Hepatocyte (in vitro differentiated cells): ENCODE results near the gene PCDHGA7. TPM values are rescaled to one million over a fixed set of nuclear protein-coding genes. Genes with fewer than 3 reads are reported as not detected.

ENCODE experiments used
- DNase-seq: peaks from one replicate; pipeline ENCODE4 v3.0.0-alpha.2; 2016; ENCODE audit warnings: low spot score
- H2AFZ ChIP-seq: fragments of 200-600 bp; sonication (generic); 2 replicates; pipeline ENCODE4 v1.6.0; 2016; ENCODE audit warnings: antibody characterized with exemption, mild to moderate bottlenecking
- H3K27ac ChIP-seq: fragments of 200-600 bp; sonication (generic); 2 replicates; pipeline ENCODE4 v1.5.1; 2016; ENCODE audit warnings: mild to moderate bottlenecking
- H3K27me3 ChIP-seq: fragments of 200-600 bp; sonication (generic); 2 replicates; pipeline ENCODE4 v1.6.1; 2016
- H3K36me3 ChIP-seq: fragments of 200-600 bp; sonication (generic); replicated peaks from 2 replicates; pipeline ENCODE4 v1.5.1; 2016; ENCODE audit warnings: low read depth; ENCODE audit not compliant: insufficient read depth
- H3K4me1 ChIP-seq: fragments of 200-600 bp; sonication (generic); 2 replicates; pipeline ENCODE4 v1.5.1; 2016; ENCODE audit warnings: mild to moderate bottlenecking, moderate library complexity; ENCODE audit not compliant: insufficient read depth
- H3K4me2 ChIP-seq: fragments of 200-600 bp; sonication (generic); 2 replicates; pipeline ENCODE4 v1.6.0; 2016
- H3K4me3 ChIP-seq: fragments of 200-600 bp; sonication (generic); 2 replicates; pipeline ENCODE4 v1.5.1; 2016; ENCODE audit warnings: mild to moderate bottlenecking
- H3K79me2 ChIP-seq: fragments of 200-600 bp; sonication (generic); 2 replicates; pipeline ENCODE4 v1.6.0; 2017; ENCODE audit warnings: mild to moderate bottlenecking
- H3K9me2 ChIP-seq: fragments of 200-600 bp; sonication (generic); replicated peaks from 2 replicates; pipeline ENCODE4 v1.6.0; 2017; ENCODE audit warnings: mild to moderate bottlenecking; ENCODE audit not compliant: insufficient read depth
- H3K9me3 ChIP-seq: fragments of 200-600 bp; sonication (generic); 2 replicates; pipeline ENCODE4 v1.5.1; 2016; ENCODE audit warnings: low read depth, mild to moderate bottlenecking
- H4K20me1 ChIP-seq: fragments of 200-600 bp; sonication (generic); 2 replicates; pipeline ENCODE4 v1.6.0; 2016; ENCODE audit warnings: mild to moderate bottlenecking; ENCODE audit not compliant: insufficient read depth, poor library complexity, severe bottlenecking
- CTCF ChIP-seq: fragments of 200-600 bp; sonication (generic); IDR thresholded peaks from 2 replicates; pipeline ENCODE4 v1.5.1; 2016; ENCODE audit warnings: antibody characterized with exemption, mild to moderate bottlenecking; ENCODE audit not compliant: poor library complexity
- EZH2 ChIP-seq: fragments of 200-600 bp; sonication (generic); IDR thresholded peaks from 2 replicates; pipeline ENCODE4 v1.6.1; 2016; ENCODE audit warnings: antibody characterized with exemption, mild to moderate bottlenecking, borderline replicate concordance
- EZH2phosphoT487 ChIP-seq: fragments of 200-600 bp; sonication (generic); IDR thresholded peaks from one replicate; pipeline ENCODE4 v1.6.1; 2018; ENCODE audit warnings: antibody characterized with exemption, mild to moderate bottlenecking, low read depth, moderate library complexity; ENCODE audit not compliant: unreplicated experiment, severe bottlenecking
- WGBS: methylation state at CpG from one replicate; pipeline ENCODE4 v1.1.6; 2016; ENCODE audit warnings: low lambda C conversion rate; ENCODE audit errors: missing lambda C conversion rate; 5-methylcytosine and 5-hydroxymethylcytosine counted together
- polyA plus RNA-seq: library from polyadenylated mRNA; unstranded; fragments of >200 nt; fragmentation: Nextera tagmentation; extraction: Ambion mirVana; gene quantifications from 2 replicates; pipeline ENCODE4 v1.2.1, GENCODE V29; 2016
- total RNA-seq: library from RNA; depleted of rRNA; stranded (reverse); fragments of >200 nt; gene quantifications from 2 replicates; pipeline ENCODE4 v1.2.3, GENCODE V29; 2014

The PCDHGA7 gene
- total and polyA plus RNA-seq, 2 experiments from 2014 or later, result 0.10 TPM; not detected in 1

- WGBS, result 96% methylated on average over 15 of the region's 15 CpGs
- TF ChIP-seq CTCF, result no peak
- TF ChIP-seq EZH2phosphoT487, result no peak
- TF ChIP-seq EZH2, result no peak
- no peaks in the 10 kb centered on the region for H3K36me3 ChIP-seq
- H3K4me1 ChIP-seq, result no peaks in the 10 kb centered on the region
- no peaks in the 10 kb centered on the region for H3K9me2 ChIP-seq
- H3K27me3 ChIP-seq, result no peaks in the 10 kb centered on the region
- H3K9me3 ChIP-seq, result peaks cover 44% of the 10 kb centered on the region
- no peak overlapping the region for H3K4me3 ChIP-seq
- H3K4me2 ChIP-seq, result no peak overlapping the region
- H2AFZ ChIP-seq, result no peak overlapping the region
- no peak overlapping the region for H3K27ac ChIP-seq
- no peaks in the 10 kb centered on the region for H3K79me2 ChIP-seq
- no peak for DNase-seq
- no peaks in the 10 kb centered on the region for H4K20me1 ChIP-seq
Observed at GRCh38 chr5:141398608-141399007, 16.1 kb downstream of the PCDHGA7 start.

- H3K27me3 ChIP-seq, result no peaks in the 10 kb centered on the region
- DNase-seq, result no peak
- H3K36me3 ChIP-seq, result no peaks in the 10 kb centered on the region
- no peak overlapping the region for H2AFZ ChIP-seq
- H3K9me3 ChIP-seq, result peaks cover 37% of the 10 kb centered on the region
- no peaks in the 10 kb centered on the region for H3K9me2 ChIP-seq
- no peak overlapping the region for H3K4me3 ChIP-seq
- H4K20me1 ChIP-seq, result no peaks in the 10 kb centered on the region
- no peak overlapping the region for H3K27ac ChIP-seq
- H3K79me2 ChIP-seq, result no peaks in the 10 kb centered on the region
- no peak overlapping the region for H3K4me2 ChIP-seq
- no peak for TF ChIP-seq CTCF
- TF ChIP-seq EZH2, result no peak
- no peak for TF ChIP-seq EZH2phosphoT487
- WGBS, result 96% methylated on average over 60 of the region's 61 CpGs
- H3K4me1 ChIP-seq, result no peaks in the 10 kb centered on the region
Observed at GRCh38 chr5:141399555-141400258, 17.2 kb downstream of the PCDHGA7 start.

GRCh38 chr5:141402553-141403243 lies 20.2 kb downstream of the PCDHGA7 start, which contains the start of gene PCDHGA9:
PCDHGA9 (plus strand) TSS chr5:141402778; CDS start chr5:141402953, 175 bp downstream.
- Histone ChIP-seq H3K27me3 (no peaks in the 10 kb centered on the region), H3K27ac (no peak within 1 kb of the TSS), H3K9me2 (no peaks in the 10 kb centered on the region), H3K36me3 (peaks cover 2% of the 10 kb centered on the region), H4K20me1 (no peaks in the 10 kb centered on the region), H2AFZ (no peak within 1 kb of the TSS), H3K79me2 (no peaks in the 10 kb centered on the region), H3K4me2 (no peak within 1 kb of the TSS), H3K9me3 (peaks cover 17% of the 10 kb centered on the region), H3K4me1 (no peaks in the 10 kb centered on the region), H3K4me3 (no peak within 1 kb of the TSS)
- 95% methylated on average over 27 of the region's 27 CpGs for WGBS
- TF ChIP-seq CTCF, result no peak
- TF ChIP-seq EZH2, result no peak
- TF ChIP-seq EZH2phosphoT487, result no peak
- DNase-seq, result no peak
